SIG-M5 (cell line): ENCODE measurements around the gene TP53I11.

Experiments
- DNase-seq: peaks from one replicate; lab custom pipeline; 2025; lab: John Stamatoyannopoulos, UW

The TP53I11 gene

GRCh38 chr11:44950625-44951476 lies at the start of gene TP53I11:
TSS of gene TP53I11 (minus strand) at chr11:44950883. CDS start at chr11:44938335, 12,548 bp downstream.
- DNase-seq: no peak

- DNase-seq: no peak
These were observed 48.4 kb upstream of the TP53I11 start for GRCh38 chr11:44999068-44999467.

- DNase-seq: no peak
These were observed 47.4 kb upstream of the TP53I11 start for GRCh38 chr11:44998051-44998450.

- DNase-seq: no peak
These were observed 46.9 kb upstream of the TP53I11 start for GRCh38 chr11:44997566-44997965.

- DNase-seq: no peak
These were observed 44.1 kb upstream of the TP53I11 start for GRCh38 chr11:44994753-44995152.

- no peak for DNase-seq
These were observed 43.5 kb upstream of the TP53I11 start for GRCh38 chr11:44993971-44994704.

GRCh38 chr11:44992774-44993173 lies 42.1 kb upstream of the TP53I11 start:
- DNase-seq: no peak

GRCh38 chr11:44992181-44992582 lies 41.5 kb upstream of the TP53I11 start:
- no peak for DNase-seq

GRCh38 chr11:44990665-44991064 lies 40.0 kb upstream of the TP53I11 start:
- no peak for DNase-seq

GRCh38 chr11:44989831-44990566 lies 39.3 kb upstream of the TP53I11 start:
- DNase-seq: no peak

GRCh38 chr11:44988981-44989635 lies 38.4 kb upstream of the TP53I11 start:
- no peak for DNase-seq

GRCh38 chr11:44988111-44988510 lies 37.4 kb upstream of the TP53I11 start:
- no peak for DNase-seq

GRCh38 chr11:44987506-44987905 lies 36.8 kb upstream of the TP53I11 start:
- no peak for DNase-seq

GRCh38 chr11:44986315-44986714 lies 35.6 kb upstream of the TP53I11 start:
- no peak for DNase-seq

GRCh38 chr11:44985721-44986120 lies 35.0 kb upstream of the TP53I11 start:
- DNase-seq: no peak

GRCh38 chr11:44983786-44984185 lies 33.1 kb upstream of the TP53I11 start:
- no peak for DNase-seq

GRCh38 chr11:44982496-44983062 lies 31.9 kb upstream of the TP53I11 start:
- no peak for DNase-seq

GRCh38 chr11:44980533-44981427 lies 30.1 kb upstream of the TP53I11 start:
- no peak for DNase-seq

GRCh38 chr11:44979543-44980399 lies 29.1 kb upstream of the TP53I11 start:
- no peak for DNase-seq

GRCh38 chr11:44978961-44979331 lies 28.3 kb upstream of the TP53I11 start:
- DNase-seq: no peak
